Cerebellar cortex (tissue), 1 donor: ENCODE measurements around the gene VAMP5.
"Not testable (repeated sequence)": the region's sequence is repeated elsewhere in the genome, so short reads cannot be mapped to it uniquely, and the experiment has no call there.

Experiments
- DNase-seq: peaks from one replicate; pipeline ENCODE4 v3.0.0-alpha.2; 2015; ENCODE audit warnings: low spot score

The VAMP5 gene

GRCh38 chr2:85550486-85550885 is 33.7 kb upstream of the VAMP5 start:
- DNase-seq: no peak

GRCh38 chr2:85551698-85552678 is 32.2 kb upstream of the VAMP5 start:
- DNase-seq: peak; percentile 92

GRCh38 chr2:85553184-85553583 is 31.0 kb upstream of the VAMP5 start:
- no peak for DNase-seq

- no peak for DNase-seq
Observed at GRCh38 chr2:85554980-85555612, 29.1 kb upstream of the VAMP5 start.

- DNase-seq: no peak
Observed at GRCh38 chr2:85557130-85557529, 27.1 kb upstream of the VAMP5 start.

GRCh38 chr2:85558160-85558559 is 26.1 kb upstream of the VAMP5 start:
- DNase-seq: no peak

GRCh38 chr2:85560403-85560726 is 23.9 kb upstream of the VAMP5 start:
- not testable (repeated sequence) for DNase-seq

- DNase-seq: no peak
Observed at GRCh38 chr2:85560812-85561279, 23.4 kb upstream of the VAMP5 start.

- DNase-seq: peak; percentile 94
Observed at GRCh38 chr2:85561280-85562212, 22.7 kb upstream of the VAMP5 start, which contains the start of gene GGCX. Gene GGCX (minus strand): TSS chr2:85561493. CDS start chr2:85561428, 65 bp downstream.

GRCh38 chr2:85564144-85564563 is 20.1 kb upstream of the VAMP5 start:
- DNase-seq: no peak

- DNase-seq: no peak
Observed at GRCh38 chr2:85566265-85566664, 18.0 kb upstream of the VAMP5 start.

- no peak for DNase-seq
Observed at GRCh38 chr2:85575739-85576138, 8.5 kb upstream of the VAMP5 start.

GRCh38 chr2:85577063-85577385 is 7.2 kb upstream of the VAMP5 start:
- no peak for DNase-seq

- peak; percentile 34 for DNase-seq
Observed at GRCh38 chr2:85577386-85578242, 6.6 kb upstream of the VAMP5 start, which contains the start of gene VAMP8. Gene VAMP8 (plus strand): TSS chr2:85577586. CDS start chr2:85577647, 61 bp downstream.

- no peak for DNase-seq
Observed at GRCh38 chr2:85578243-85579180, 5.7 kb upstream of the VAMP5 start.

- DNase-seq: no peak
Observed at GRCh38 chr2:85579266-85579935, 4.8 kb upstream of the VAMP5 start.

- no peak for DNase-seq
Observed at GRCh38 chr2:85580206-85580605, 4.0 kb upstream of the VAMP5 start.

GRCh38 chr2:85582492-85582891 is 1.7 kb upstream of the VAMP5 start:
- DNase-seq: no peak

GRCh38 chr2:85583667-85584353 is 421 bp upstream of the VAMP5 start:
- DNase-seq: no peak
